ENCODE results near the gene PTPRN. TPM values are rescaled to one million over a fixed set of nuclear protein-coding genes. Genes with fewer than 3 reads are reported as not detected.
A peak's percentile ranks its signal among the peaks of the same experiment; 100 is the strongest.

The PTPRN gene
- total RNA-seq, 1 donor from 2014 or later: 30.5 TPM

DNA sequence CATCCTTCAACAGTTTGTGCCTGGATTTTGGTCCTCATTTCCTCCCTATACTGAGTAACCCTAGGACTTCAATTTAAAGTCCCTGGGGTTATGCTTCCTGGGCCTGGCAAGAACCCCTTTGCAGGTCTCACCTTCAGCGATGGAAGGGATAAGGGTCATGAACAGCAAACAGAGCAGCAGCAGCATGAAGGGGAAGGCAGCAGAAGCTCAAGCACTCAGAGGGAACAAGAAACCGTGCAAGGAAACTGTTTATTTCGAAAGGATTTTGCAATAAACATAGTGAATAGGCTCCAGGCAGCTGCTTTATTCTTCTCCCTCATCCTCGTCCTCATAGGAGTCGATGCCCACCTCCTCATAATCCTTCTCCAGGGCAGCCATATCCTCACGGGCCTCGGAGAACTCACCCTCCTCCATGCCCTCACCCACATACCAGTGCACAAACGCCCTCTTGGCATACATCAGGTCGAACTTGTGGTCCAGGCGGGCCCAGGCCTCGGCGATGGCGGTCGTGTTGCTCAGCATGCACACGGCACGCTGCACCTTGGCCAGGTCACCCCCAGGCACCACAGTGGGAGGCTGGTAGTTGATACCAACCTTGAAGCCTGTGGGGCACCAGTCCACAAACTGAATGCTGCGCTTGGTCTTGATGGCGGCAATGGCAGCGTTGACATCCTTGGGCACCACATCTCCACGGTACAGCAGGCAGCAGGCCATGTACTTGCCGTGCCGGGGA, 59.0 kb downstream of the PTPRN start:
- peaks cover 41% of the 10 kb centered on the region for H3K27me3 Mint-ChIP-seq
- H3K36me3 Mint-ChIP-seq (ENCODE audit: insufficient read depth): no peaks in the 10 kb centered on the region
- H3K9me3 Mint-ChIP-seq (ENCODE audit: low read depth): no peaks in the 10 kb centered on the region
- H3K4me3 Mint-ChIP-seq (ENCODE audit: low read depth): no peak overlapping the region
- no peak for DNase-seq (ENCODE audit: low spot score, unreplicated experiment)
- peaks cover 21% of the 10 kb centered on the region for H3K4me1 Mint-ChIP-seq (ENCODE audit: low read depth)
- H3K27ac Mint-ChIP-seq: peak overlapping the region; percentile 77
- TF ChIP-seq, protein P1, sequence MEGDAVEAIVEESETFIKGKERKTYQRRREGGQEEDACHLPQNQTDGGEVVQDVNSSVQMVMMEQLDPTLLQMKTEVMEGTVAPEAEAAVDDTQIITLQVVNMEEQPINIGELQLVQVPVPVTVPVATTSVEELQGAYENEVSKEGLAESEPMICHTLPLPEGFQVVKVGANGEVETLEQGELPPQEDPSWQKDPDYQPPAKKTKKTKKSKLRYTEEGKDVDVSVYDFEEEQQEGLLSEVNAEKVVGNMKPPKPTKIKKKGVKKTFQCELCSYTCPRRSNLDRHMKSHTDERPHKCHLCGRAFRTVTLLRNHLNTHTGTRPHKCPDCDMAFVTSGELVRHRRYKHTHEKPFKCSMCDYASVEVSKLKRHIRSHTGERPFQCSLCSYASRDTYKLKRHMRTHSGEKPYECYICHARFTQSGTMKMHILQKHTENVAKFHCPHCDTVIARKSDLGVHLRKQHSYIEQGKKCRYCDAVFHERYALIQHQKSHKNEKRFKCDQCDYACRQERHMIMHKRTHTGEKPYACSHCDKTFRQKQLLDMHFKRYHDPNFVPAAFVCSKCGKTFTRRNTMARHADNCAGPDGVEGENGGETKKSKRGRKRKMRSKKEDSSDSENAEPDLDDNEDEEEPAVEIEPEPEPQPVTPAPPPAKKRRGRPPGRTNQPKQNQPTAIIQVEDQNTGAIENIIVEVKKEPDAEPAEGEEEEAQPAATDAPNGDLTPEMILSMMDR (IDR thresholded peaks at IDR 0.05; ENCODE audit: unreplicated experiment): no peak

DNA sequence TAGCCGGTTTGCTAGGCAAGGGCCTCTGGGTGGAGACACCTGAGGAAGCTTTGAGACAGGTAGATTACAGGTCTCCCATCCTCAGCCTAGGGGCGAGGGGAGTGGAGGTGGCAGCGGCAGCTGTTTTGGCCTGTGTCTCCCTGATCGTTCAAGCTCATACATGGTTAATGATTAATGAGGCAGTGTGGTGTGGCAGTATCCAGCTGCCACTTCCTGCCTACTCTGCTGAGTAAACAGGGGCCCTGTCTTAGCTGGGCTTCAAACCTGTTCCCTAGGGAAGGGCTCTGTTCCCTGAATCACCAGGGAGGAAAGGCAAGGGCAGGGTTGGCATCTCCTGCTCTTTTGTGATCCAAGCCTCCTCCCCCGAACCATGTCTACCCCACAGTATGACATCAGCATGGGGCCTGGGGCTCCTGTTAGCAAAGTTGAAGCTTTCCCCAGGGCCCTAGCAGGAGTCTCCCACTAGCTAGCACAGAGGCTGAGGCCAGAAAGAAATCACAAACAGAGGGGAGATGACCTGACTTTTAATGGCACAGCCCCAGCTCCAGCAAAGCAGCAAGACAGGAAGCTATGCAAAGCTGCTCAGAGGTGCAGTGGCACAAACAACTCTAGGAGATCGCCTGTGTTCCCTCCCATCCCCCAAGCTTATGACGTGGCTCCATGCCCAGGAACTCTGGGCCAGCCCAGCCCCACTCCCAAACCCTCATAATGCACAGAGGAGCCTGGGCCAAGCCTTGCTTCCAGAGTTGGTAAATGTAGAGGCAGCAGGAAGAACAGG, 59.8 kb downstream of the PTPRN start:
- TF ChIP-seq, protein P1 (IDR thresholded peaks at IDR 0.05; ENCODE audit: unreplicated experiment): no peak
- H3K9me3 Mint-ChIP-seq (ENCODE audit: low read depth): no peaks in the 10 kb centered on the region
- peak overlapping the region; percentile 51 for H3K4me3 Mint-ChIP-seq (ENCODE audit: low read depth)
- no peak for DNase-seq (ENCODE audit: low spot score, unreplicated experiment)
- peaks cover 22% of the 10 kb centered on the region for H3K4me1 Mint-ChIP-seq (ENCODE audit: low read depth)
- H3K27me3 Mint-ChIP-seq: peaks cover 33% of the 10 kb centered on the region
- no peaks in the 10 kb centered on the region for H3K36me3 Mint-ChIP-seq (ENCODE audit: insufficient read depth)
- peak overlapping the region; percentile 97 for H3K27ac Mint-ChIP-seq

DNA sequence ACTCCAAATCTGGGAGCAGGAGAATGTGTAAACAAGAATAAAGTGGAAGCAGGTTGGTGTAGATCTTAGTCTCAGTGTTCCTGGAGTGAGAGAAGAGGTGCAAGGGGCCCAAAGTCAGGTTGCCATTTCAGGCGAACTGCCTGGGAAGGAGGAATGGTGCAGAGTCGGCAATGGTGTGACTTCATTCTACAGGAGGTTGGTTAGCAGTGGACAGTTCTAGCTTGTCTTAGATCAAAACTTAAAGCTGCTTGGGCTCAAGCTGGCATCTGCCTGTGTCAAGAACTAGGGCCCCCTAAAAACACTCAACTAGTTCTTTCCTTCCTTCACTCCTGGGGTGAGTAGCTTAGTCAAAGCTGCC, 60.4 kb downstream of the PTPRN start:
- no peaks in the 10 kb centered on the region for H3K36me3 Mint-ChIP-seq (ENCODE audit: insufficient read depth)
- peak overlapping the region; percentile 97 for H3K27ac Mint-ChIP-seq
- TF ChIP-seq, protein P1 (IDR thresholded peaks at IDR 0.05; ENCODE audit: unreplicated experiment): no peak
- DNase-seq (ENCODE audit: low spot score, unreplicated experiment): no peak
- peaks cover 23% of the 10 kb centered on the region for H3K4me1 Mint-ChIP-seq (ENCODE audit: low read depth)
- peaks cover 29% of the 10 kb centered on the region for H3K27me3 Mint-ChIP-seq
- no peaks in the 10 kb centered on the region for H3K9me3 Mint-ChIP-seq (ENCODE audit: low read depth)
- peak overlapping the region; percentile 51 for H3K4me3 Mint-ChIP-seq (ENCODE audit: low read depth)

DNA sequence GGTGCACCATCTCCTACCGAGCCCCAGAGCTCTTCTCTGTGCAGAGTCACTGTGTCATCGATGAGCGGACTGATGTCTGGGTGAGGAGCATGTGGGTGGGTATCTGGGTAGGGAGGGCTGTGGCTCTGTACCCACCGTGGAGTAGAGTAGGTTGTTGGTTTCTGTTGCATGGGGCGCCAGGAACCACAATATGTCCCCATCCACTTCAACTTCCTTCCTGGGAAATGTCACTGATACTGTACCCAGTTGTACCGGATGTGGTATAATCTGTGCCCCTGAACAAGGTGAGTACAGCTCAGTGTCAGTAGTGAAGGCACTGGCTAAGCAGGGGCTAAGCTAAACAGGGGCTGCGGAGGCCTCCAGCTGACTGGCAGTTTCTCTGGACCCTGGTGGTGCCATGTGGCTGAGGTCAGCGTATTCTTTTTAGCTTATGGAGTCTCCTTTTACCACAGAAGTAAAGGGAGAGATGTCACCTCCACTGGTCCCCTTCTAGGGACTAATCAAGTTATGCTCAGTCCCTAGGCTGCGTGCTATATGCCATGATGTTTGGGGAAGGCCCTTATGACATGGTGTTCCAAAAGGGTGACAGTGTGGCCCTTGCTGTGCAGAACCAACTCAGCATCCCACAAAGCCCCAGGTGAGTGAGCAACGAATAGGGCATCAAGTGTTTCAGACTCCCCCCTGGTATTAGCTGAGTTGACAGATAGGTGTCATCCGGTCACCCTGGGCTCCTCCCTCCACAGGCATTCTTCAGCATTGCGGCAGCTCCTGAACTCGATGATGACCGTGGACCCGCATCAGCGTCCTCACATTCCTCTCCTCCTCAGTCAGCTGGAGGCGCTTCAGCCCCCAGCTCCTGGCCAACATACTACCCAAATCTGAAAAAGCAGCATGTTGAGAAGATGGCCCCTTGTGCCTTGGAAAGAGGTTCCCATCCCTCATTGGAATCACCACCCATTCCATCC, 61.2 kb downstream of the PTPRN start:
- H3K9me3 Mint-ChIP-seq (ENCODE audit: low read depth): no peaks in the 10 kb centered on the region
- peaks cover 23% of the 10 kb centered on the region for H3K27me3 Mint-ChIP-seq
- peaks cover 21% of the 10 kb centered on the region for H3K4me1 Mint-ChIP-seq (ENCODE audit: low read depth)
- H3K27ac Mint-ChIP-seq: no peak overlapping the region
- peak overlapping the region; percentile 31 for H3K4me3 Mint-ChIP-seq (ENCODE audit: low read depth)
- TF ChIP-seq, protein P1 (IDR thresholded peaks at IDR 0.05; ENCODE audit: unreplicated experiment): no peak
- no peak for DNase-seq (ENCODE audit: low spot score, unreplicated experiment)
- H3K36me3 Mint-ChIP-seq (ENCODE audit: insufficient read depth): no peaks in the 10 kb centered on the region

DNA sequence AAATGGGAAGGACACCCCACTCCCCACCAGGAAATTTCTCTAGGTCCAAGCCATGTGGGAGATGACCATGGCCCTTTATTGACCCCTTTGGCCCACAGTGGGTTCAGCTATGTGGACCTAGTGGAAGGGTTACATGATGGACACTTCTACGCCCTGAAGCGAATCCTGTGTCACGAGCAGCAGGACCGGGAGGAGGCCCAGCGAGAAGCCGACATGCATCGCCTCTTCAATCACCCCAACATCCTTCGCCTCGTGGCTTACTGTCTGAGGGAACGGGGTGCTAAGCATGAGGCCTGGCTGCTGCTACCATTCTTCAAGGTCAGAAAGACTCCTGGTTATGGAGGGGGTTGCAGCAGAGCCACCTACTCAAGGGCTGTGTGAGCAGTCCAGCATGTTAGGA, 62.6 kb downstream of the PTPRN start:
- peak overlapping the region; percentile 89 for H3K4me3 Mint-ChIP-seq (ENCODE audit: low read depth)
- H3K9me3 Mint-ChIP-seq (ENCODE audit: low read depth): no peaks in the 10 kb centered on the region
- H3K36me3 Mint-ChIP-seq (ENCODE audit: insufficient read depth): no peaks in the 10 kb centered on the region
- no peak overlapping the region for H3K27ac Mint-ChIP-seq
- H3K4me1 Mint-ChIP-seq (ENCODE audit: low read depth): peaks cover 21% of the 10 kb centered on the region
- peaks cover 9% of the 10 kb centered on the region for H3K27me3 Mint-ChIP-seq
- TF ChIP-seq, protein P1 (IDR thresholded peaks at IDR 0.05; ENCODE audit: unreplicated experiment): no peak
- DNase-seq (ENCODE audit: low spot score, unreplicated experiment): no peak

Measured in progenitor cell of endocrine pancreas (in vitro differentiated cells).